NCI-H2107 treated with DMSO at 0.1 percent for 48 hours (cell line): ENCODE data around the gene ZBTB2.
"Not testable (repeated sequence)": the region's sequence is repeated elsewhere in the genome, so short reads cannot be mapped to it uniquely, and the experiment has no call there.

Experiments used
- DNase-seq: peaks from one replicate; lab custom pipeline; 2025; ENCODE audit not compliant: unreplicated experiment; lab: John Stamatoyannopoulos, UW

ZBTB2 gene

GRCh38 chr6:151338651-151339200 is 52.6 kb downstream of the ZBTB2 start:
- DNase-seq: no peak

DNA sequence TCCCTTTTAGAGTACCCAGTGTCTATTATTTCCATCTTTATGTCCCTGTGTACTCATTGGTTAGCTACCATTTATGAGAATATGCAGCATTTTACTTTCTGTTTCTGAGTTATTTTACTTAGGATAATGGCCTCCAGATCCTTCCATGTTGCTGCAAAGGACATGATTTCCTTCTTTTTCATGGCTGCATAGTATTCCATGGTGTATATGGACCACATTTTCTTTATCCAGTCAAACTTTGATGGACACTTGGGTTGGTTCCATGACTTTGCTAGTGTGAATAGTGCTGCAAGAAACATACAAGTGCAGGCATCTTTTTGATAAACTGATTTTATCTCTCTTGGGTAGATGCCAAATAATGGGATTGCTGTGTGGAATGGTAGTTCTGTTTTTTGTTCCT is 55.4 kb downstream of the ZBTB2 start:
- DNase-seq: no peak

GRCh38 chr6:151330130-151330696 is 61.1 kb downstream of the ZBTB2 start:
- DNase-seq: no peak

GRCh38 chr6:151327101-151327500 is 64.3 kb downstream of the ZBTB2 start:
- DNase-seq: no peak

- no peak for DNase-seq
Measured at GRCh38 chr6:151326116-151326825, 65.1 kb downstream of the ZBTB2 start.

- DNase-seq: peak; percentile 18
Measured at GRCh38 chr6:151325075-151326050, 66.0 kb downstream of the ZBTB2 start.

- DNase-seq: no peak
Measured at GRCh38 chr6:151324488-151324825, 66.9 kb downstream of the ZBTB2 start.

DNA sequence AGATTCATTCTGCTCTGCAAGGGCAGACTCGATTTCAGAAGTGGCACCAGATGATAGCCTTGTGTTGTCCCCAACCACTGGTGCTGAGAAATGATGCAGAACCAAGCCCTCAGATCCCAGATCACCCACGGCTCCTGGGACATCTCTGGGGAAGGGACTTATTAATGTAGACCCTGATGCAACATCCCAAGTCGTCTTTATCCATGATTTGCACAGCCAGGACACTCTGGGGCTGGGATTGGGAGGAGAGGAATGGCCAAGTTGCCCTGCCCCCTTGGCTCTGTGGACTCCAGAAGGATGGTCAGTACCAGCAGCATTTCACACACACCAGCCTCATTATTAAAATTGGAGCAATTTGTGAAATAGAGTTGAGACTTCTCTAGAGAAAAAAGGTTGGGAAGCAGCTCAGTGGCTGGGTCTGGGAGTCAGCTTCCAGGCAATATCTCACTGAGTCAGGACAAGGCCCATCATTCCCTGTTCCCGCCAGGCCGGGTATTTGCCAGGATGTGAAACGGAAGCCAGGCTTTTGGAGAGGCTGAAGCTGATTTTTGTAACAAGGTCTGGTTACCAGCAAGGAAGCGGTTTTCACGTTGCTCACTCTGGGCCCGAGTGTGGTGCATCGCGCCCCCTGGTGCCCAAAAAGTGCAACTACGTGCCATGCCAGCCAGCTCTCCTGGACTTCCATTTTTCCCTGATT is 67.4 kb downstream of the ZBTB2 start:
- DNase-seq: peak; percentile 82

DNA sequence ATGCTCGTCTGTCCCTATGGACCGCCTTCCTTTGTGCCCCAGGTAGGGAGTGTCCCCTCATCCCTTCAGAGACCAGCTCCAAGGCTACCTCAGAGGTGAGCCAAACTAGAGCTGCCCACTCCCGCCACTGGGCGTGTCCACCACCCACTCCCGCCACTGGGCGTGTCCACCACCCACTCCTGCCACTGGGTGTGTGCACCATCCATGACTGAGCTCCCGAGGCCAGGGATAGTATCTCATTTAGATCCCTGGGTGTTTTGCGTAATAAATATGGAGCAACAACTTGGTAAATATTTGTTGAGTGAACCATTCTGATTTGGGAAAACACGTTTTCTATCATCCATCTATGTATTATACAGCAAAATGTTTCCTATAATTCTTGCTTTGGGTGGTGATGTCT is 68.8 kb downstream of the ZBTB2 start:
- DNase-seq: no peak

GRCh38 chr6:151321438-151321837 is 69.9 kb downstream of the ZBTB2 start:
- DNase-seq: no peak

GRCh38 chr6:151320140-151320539 is 71.2 kb downstream of the ZBTB2 start:
- no peak for DNase-seq

GRCh38 chr6:151317995-151318365 is 73.4 kb downstream of the ZBTB2 start:
- no peak for DNase-seq

DNA sequence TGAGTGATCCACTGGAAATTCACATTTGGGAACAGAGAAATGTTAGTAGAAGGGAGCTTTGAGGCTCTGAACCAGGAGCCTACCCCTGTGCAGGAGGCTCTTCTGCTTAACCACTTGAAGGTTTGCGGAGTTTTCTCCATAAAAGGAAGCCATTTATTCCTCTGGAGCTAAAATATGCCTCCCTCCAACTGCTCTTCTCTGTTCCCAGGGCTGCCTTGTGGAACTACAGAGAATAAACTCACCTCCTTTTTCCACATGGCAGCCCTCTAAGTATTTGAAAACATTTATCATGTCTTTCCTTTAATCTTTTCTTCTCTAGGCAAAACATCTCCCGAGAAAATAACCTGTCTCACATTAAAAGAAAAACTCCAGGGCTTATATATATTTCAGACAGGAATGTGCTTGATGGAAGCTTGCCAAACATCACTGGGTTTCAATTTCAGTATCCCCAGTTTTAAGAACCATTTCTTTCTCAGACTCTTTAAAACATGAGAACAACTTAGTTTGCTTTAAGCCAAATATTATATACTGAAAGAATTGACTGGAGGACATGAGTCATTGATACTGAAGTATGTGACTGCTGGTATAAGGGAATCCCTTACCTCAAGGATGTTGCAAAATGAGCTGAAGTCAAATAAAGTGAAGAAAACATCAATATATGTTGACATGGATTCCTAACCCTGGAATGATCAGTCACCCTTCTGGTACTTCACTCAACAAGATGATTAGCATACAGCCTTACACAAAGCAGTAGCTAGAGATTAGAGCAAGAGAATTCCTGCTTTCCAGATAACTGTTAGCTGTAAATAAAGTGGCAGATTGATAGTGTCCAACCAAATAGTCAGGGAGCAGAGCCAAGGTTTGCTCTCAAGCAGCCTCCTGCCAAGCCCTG is 74.0 kb downstream of the ZBTB2 start:
- no peak for DNase-seq

DNA sequence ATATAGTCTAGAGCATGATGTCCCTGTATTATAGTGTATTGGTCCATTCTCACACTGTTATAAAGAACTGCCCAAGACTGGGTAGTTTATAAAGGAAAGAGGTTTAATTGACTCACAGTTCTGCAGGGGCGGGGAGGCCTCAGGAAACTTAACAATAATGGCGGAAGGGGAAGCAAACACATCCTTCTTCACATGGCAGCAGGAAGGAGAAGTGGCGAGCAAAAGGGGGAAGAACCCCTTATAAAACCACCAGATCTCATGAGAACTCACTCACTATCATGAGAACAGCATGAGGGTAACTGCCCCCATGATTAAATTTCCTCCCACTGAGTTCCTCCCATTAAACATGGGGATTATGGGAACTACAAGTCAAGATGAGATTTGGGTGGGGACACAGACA is 75.7 kb downstream of the ZBTB2 start:
- not testable (repeated sequence) for DNase-seq
